CD14-positive monocyte (primary cell): Measurements from ENCODE around the gene TRIM47. TPM values are rescaled to one million over a fixed set of nuclear protein-coding genes. Genes with fewer than 3 reads are reported as not detected.
A peak's percentile ranks its signal among the peaks of the same experiment; 100 is the strongest.

Experiments used
- DNase-seq, 3 donors: peaks; one replicate each; pipeline ENCODE4 v3.0.0-alpha.2; 2011 to 2022
- H2AFZ ChIP-seq: 2 replicates; pipeline ENCODE4 v1.6.0; 2012; ENCODE audit warnings: mild to moderate bottlenecking, low read depth, low read length, inconsistent platforms; ENCODE audit not compliant: insufficient read depth, poor library complexity, severe bottlenecking
- H3K27ac ChIP-seq, 2 donors: 1 replicate in 1 of 2; 2 replicates in 1 of 2; pipeline ENCODE4 v1.5.1; 2012 to 2013; ENCODE audit warnings: low read length in 2 of 2, control low read depth in 1 of 2, inconsistent platforms in 1 of 2, low read depth in 1 of 2, mild to moderate bottlenecking in 1 of 2
- H3K27me3 ChIP-seq, 2 donors: one replicate each; pipeline versions ENCODE4 v1.6.0 to v1.6.1; 2011 to 2013; ENCODE audit warnings: low read length in 2 of 2; ENCODE audit not compliant: control insufficient read depth in 2 of 2, insufficient read depth in 2 of 2
- H3K36me3 ChIP-seq, 2 donors: replicated peaks in 1 of 2; 1 replicate in 1 of 2; 2 replicates in 1 of 2; pipeline versions ENCODE4 v1.5.1 to v1.6.1; 2012 to 2013; ENCODE audit warnings: low read length in 2 of 2, control low read depth in 1 of 2, inconsistent platforms in 1 of 2, mild to moderate bottlenecking in 1 of 2; ENCODE audit not compliant: insufficient read depth in 2 of 2, control insufficient read depth in 1 of 2
- H3K4me1 ChIP-seq, 2 donors: 1 replicate in 1 of 2; 2 replicates in 1 of 2; pipeline versions ENCODE4 v1.5.1 to v1.6.1; 2012 to 2013; ENCODE audit warnings: low read length in 2 of 2, control low read depth in 1 of 2, inconsistent platforms in 1 of 2, mild to moderate bottlenecking in 1 of 2, moderate library complexity in 1 of 2; ENCODE audit not compliant: insufficient read depth in 2 of 2, control insufficient read depth in 1 of 2
- H3K4me2 ChIP-seq: replicated peaks from 2 replicates; pipeline ENCODE3; 2012; ENCODE audit warnings: low read length, moderate library complexity, mild to moderate bottlenecking; ENCODE audit not compliant: poor library complexity, severe bottlenecking; ENCODE audit errors: extremely low read depth
- H3K4me3 ChIP-seq, 3 experiments: fragments of 200-600 bp in 1 of 3; sonication (generic) in 1 of 3; replicated peaks in 1 of 3; 1 replicate in 2 of 3; 2 replicates in 1 of 3; pipeline ENCODE4 v1.5.1; 2011 to 2013; ENCODE audit warnings: low read length in 3 of 3, mild to moderate bottlenecking in 3 of 3, control low read depth in 2 of 3, low read depth in 2 of 3, inconsistent platforms in 1 of 3, moderate library complexity in 1 of 3
- H3K79me2 ChIP-seq: 2 replicates; pipeline ENCODE4 v1.6.0; 2012; ENCODE audit warnings: mild to moderate bottlenecking, control low read depth, inconsistent platforms, low read length, moderate library complexity; ENCODE audit not compliant: insufficient read depth
- H3K9ac ChIP-seq: 2 replicates; pipeline ENCODE4 v1.6.0; 2017; ENCODE audit warnings: low read length, mild to moderate bottlenecking; ENCODE audit not compliant: insufficient read depth, poor library complexity, severe bottlenecking
- H3K9me3 ChIP-seq, 2 donors: replicated peaks in 1 of 2; 1 replicate in 1 of 2; 2 replicates in 1 of 2; pipeline versions ENCODE4 v1.5.1 to v1.6.1; 2012 to 2013; ENCODE audit warnings: low read length in 2 of 2, control low read depth in 1 of 2; ENCODE audit not compliant: control insufficient read depth in 1 of 2, insufficient read depth in 1 of 2
- H4K20me1 ChIP-seq: 2 replicates; pipeline ENCODE4 v1.6.0; 2012; ENCODE audit warnings: mild to moderate bottlenecking, low read length, control low read depth, moderate library complexity; ENCODE audit not compliant: insufficient read depth
- H3K27ac Mint-ChIP-seq, 7 donors: one replicate each; pipeline ENCODE4 v1.8.0; 2020; ENCODE audit warnings: mild to moderate bottlenecking in 7 of 7, mixed read lengths in 7 of 7, moderate library complexity in 6 of 7, inconsistent platforms in 2 of 7
- H3K27me3 Mint-ChIP-seq, 3 donors: one replicate each; pipeline ENCODE4 v1.8.0; 2021 to 2022; ENCODE audit warnings: low read depth in 3 of 3, mild to moderate bottlenecking in 3 of 3, mixed read lengths in 3 of 3, moderate library complexity in 3 of 3, inconsistent platforms in 1 of 3
- H3K36me3 Mint-ChIP-seq, 2 donors: one replicate each; pipeline ENCODE4 v1.8.0; 2020; ENCODE audit warnings: mixed read lengths in 2 of 2, inconsistent platforms in 1 of 2, mild to moderate bottlenecking in 1 of 2
- H3K4me1 Mint-ChIP-seq: one replicate; pipeline ENCODE4 v1.8.0; 2020; ENCODE audit warnings: mild to moderate bottlenecking, mixed read lengths
- H3K4me3 Mint-ChIP-seq, 2 donors: one replicate each; pipeline ENCODE4 v1.8.0; 2020; ENCODE audit warnings: mild to moderate bottlenecking in 2 of 2, mixed read lengths in 2 of 2, moderate library complexity in 1 of 2
- H3K9me3 Mint-ChIP-seq, 7 donors: one replicate each; pipeline ENCODE4 v1.8.0; 2020 to 2022; ENCODE audit warnings: mixed read lengths in 7 of 7, mild to moderate bottlenecking in 6 of 7, moderate library complexity in 6 of 7, inconsistent platforms in 2 of 7
- WGBS: methylation state at CpG from one replicate; pipeline ENCODE4 v1.1.5; 2013; ENCODE audit warnings: missing lambda C conversion rate; ENCODE audit not compliant: insufficient coverage; 5-methylcytosine and 5-hydroxymethylcytosine counted together
- intact Hi-C, 2 donors: fragments of 100-400 bp; cut with micrococcal nuclease; formaldehyde crosslinking; loops; one replicate each; pipeline versions ENCODE4 v1.15.0 to v1.15.1; 2023
- polyA plus RNA-seq, 3 donors: library from polyadenylated mRNA; depleted of rRNA in 1 of 3; unstranded in 2 of 3; stranded (reverse) in 1 of 3; fragments of 300-500 nt in 2 of 3; fragments of >200 nt in 1 of 3; fragmentation: Illumina TruSeq in 2 of 3; gene quantifications; 1 replicate in 2 of 3; 2 replicates in 1 of 3; pipeline ENCODE4 v1.2.3, GENCODE V29; 2012 to 2021
- TF ChIP-seq, protein P1 (sequence below): fragments of 200-600 bp; IDR thresholded peaks from one replicate; pipeline ENCODE4 v1.8.0; 2022; ENCODE audit warnings: antibody characterized with exemption, mild to moderate bottlenecking

Gene TRIM47
- polyA plus RNA-seq, 3 donors, result 0.20 TPM; not detected in 2

DNA sequence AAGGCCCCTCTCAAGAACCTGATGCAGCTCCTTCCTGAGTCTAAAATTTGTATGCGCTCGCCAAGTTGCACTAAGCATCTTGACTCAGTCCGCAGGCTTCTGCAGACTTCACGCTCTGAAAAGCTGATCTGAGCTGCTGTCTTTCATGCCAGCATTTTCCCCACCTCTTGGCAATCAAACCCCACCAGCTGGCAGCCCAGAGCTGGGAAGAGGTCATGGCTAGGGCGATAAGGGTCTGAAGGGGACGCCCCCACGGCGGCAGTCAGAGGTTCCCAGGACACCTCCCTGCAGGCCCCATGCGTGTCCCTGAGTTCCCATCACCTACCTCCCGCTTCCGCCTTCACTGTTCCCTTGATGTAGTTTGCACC, 29.1 kb downstream of the TRIM47 start:
- Histone ChIP-seq H2AFZ (no peak overlapping the region), H3K79me2 (peaks cover 33% of the 10 kb centered on the region), H3K9me3 (no peaks in the 10 kb centered on the region), H3K4me1 (peaks cover 30 to 48% of the 10 kb centered on the region in 2 donors), H3K27me3 (no peaks in the 10 kb centered on the region), H4K20me1 (peaks cover 63% of the 10 kb centered on the region), H3K27ac (no peak overlapping the region), H3K36me3 (peaks cover 55 to 61% of the 10 kb centered on the region in 2 donors), H3K4me2 (no peak overlapping the region), H3K9ac (no peak overlapping the region), H3K4me3 (no peak overlapping the region)
- Mint-ChIP-seq H3K27me3 (no peaks in the 10 kb centered on the region), H3K36me3 (peaks cover 58 to 73% of the 10 kb centered on the region in 2 donors), H3K27ac (peak overlapping the region in 1 of 7 donors; percentile 3), H3K4me3 (no peak overlapping the region), H3K4me1 (peaks cover 29% of the 10 kb centered on the region), H3K9me3 (peaks cover 0 to 2% (median 0%) of the 10 kb centered on the region in 7 donors)
- TF ChIP-seq, protein P1, sequence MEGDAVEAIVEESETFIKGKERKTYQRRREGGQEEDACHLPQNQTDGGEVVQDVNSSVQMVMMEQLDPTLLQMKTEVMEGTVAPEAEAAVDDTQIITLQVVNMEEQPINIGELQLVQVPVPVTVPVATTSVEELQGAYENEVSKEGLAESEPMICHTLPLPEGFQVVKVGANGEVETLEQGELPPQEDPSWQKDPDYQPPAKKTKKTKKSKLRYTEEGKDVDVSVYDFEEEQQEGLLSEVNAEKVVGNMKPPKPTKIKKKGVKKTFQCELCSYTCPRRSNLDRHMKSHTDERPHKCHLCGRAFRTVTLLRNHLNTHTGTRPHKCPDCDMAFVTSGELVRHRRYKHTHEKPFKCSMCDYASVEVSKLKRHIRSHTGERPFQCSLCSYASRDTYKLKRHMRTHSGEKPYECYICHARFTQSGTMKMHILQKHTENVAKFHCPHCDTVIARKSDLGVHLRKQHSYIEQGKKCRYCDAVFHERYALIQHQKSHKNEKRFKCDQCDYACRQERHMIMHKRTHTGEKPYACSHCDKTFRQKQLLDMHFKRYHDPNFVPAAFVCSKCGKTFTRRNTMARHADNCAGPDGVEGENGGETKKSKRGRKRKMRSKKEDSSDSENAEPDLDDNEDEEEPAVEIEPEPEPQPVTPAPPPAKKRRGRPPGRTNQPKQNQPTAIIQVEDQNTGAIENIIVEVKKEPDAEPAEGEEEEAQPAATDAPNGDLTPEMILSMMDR, result no peak
- no peak for DNase-seq
- WGBS, result 97% methylated on average over 10 of the region's 11 CpGs
- intact Hi-C loops, result loop anchor here (5.0 to 10.0 kb wide), 2 partner anchors 72 to 184 kb away; partner anchors contain the start of genes RECQL5 (in 1 of the 2) and SAP30BP (in 1 of the 2)

DNA sequence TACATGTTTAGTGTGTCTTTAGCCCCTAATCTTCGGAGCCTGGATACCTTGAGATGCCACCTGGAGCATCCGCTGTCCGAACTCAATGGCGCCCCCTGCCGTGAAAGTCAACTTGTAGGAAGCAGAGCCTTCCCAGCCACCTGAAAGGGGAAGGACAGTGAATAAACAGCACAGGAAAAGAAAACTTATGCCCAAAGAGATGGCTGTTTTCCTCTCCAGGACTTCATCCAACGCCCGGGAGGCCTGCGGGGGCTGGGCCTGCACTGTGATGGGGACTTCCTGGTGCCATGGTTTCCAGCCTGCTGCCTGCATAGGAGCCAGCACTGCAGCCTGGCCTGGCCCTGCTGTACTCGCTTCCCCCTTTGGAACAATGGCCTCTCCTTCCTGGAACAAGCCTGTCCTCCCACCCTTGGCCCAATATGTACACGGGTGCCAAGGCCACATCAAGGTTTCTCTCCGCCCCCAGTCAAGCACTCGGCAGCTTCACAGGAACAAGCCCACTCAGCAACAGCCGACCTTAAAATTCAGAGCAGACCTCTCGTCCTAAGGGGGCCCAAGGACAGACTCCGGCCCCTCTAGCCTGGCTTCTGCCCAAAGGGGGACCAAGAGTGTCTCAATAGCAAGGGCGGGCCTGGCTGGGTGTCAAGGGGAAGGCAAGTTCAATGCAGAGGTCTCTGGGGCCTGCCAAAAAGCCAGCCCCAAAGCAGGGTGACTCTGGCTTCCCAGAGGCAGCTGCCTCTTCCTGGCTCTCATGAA, 29.7 kb downstream of the TRIM47 start:
- H3K4me2 ChIP-seq, result no peak overlapping the region
- Mint-ChIP-seq H3K9me3 (no peaks in the 10 kb centered on the region), H3K27ac (peak overlapping the region in 3 of 7 donors; percentile 49 to 70 (median 63)), H3K36me3 (peaks cover 58 to 73% of the 10 kb centered on the region in 2 donors), H3K4me3 (no peak overlapping the region), H3K27me3 (no peaks in the 10 kb centered on the region), H3K4me1 (peaks cover 24% of the 10 kb centered on the region)
- H4K20me1 ChIP-seq, result peaks cover 63% of the 10 kb centered on the region
- no peak overlapping the region for H3K4me3 ChIP-seq
- 58% methylated on average over 15 of the region's 16 CpGs for WGBS
- peaks cover 55 to 61% of the 10 kb centered on the region in 2 donors for H3K36me3 ChIP-seq
- DNase-seq, result peak in 2 of 3 donors; percentile 50 to 53
- H2AFZ ChIP-seq, result no peak overlapping the region
- TF ChIP-seq, protein P1, result peak; percentile 78
- peak overlapping the region in 1 of 2 donors; percentile 16 for H3K27ac ChIP-seq
- no peak overlapping the region for H3K9ac ChIP-seq
- peaks cover 26 to 45% of the 10 kb centered on the region in 2 donors for H3K4me1 ChIP-seq
- no peaks in the 10 kb centered on the region for H3K9me3 ChIP-seq
- peaks cover 33% of the 10 kb centered on the region for H3K79me2 ChIP-seq
- no peaks in the 10 kb centered on the region for H3K27me3 ChIP-seq
- intact Hi-C loops, result loop anchor here (5.0 to 10.0 kb wide), 2 partner anchors 71 to 184 kb away; partner anchors contain the start of genes RECQL5 (in 1 of the 2) and SAP30BP (in 1 of the 2)
